ENCODE results near the gene CHRM5. TPM values are rescaled to one million over a fixed set of nuclear protein-coding genes. Genes with fewer than 3 reads are reported as not detected.

CHRM5 gene
- total and polyA plus RNA-seq, 2 of the 8 experiments (the other 6 are each of a cell fraction or from before 2014, with no cell fraction given), result not detected

DNA sequence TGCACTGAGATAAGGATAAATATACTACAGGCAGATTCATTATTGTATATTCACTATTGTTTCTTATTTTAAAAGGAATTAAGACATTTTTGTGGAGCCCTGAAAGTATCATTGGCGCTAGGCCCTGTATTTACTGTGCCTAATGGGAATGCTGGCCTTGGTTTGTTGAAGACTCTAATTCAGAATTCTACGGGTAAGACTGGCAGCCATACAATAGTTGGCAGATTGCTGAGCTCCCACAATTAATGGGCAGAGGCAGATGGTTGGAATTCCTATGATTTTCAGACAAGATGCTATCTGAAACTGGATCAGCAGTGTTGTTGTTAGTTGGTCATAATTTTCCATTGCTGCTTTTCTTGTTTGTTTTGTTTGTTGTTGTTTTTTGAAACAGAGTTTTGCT lies 148.3 kb downstream of the CHRM5 start:
- H2BK12ac ChIP-seq (ENCODE audit: low read depth, low read length), result no peak overlapping the region
- H4K20me1 ChIP-seq (replicated peaks in 1 of 2; ENCODE audit: control insufficient read depth in 1 of 2, insufficient read depth in 2 of 2, low read length in 2 of 2), result no peaks in the 10 kb centered on the region
- no peaks in the 10 kb centered on the region for H3K79me2 ChIP-seq (ENCODE audit: control insufficient read depth in 1 of 2, insufficient read depth in 2 of 2, low read length in 2 of 2)
- no peak overlapping the region for H3K14ac ChIP-seq (ENCODE audit: insufficient read length)
- H2BK20ac ChIP-seq (ENCODE audit: low read length), result no peak overlapping the region
- no peak overlapping the region for H2AFZ ChIP-seq (ENCODE audit: low read length)
- H3K56ac ChIP-seq (replicated peaks; ENCODE audit: insufficient read length, low read depth, low read length), result no peak overlapping the region
- WGBS, 2 experiments (ENCODE audit: extremely low coverage in 1 of 2, insufficient coverage in 1 of 2, insufficient read length in 1 of 2, insufficient replicate concordance in 2 of 2, low coverage in 1 of 2, low lambda C conversion rate in 2 of 2, missing lambda C conversion rate in 1 of 2), result 88% methylated on average over 2 of the region's 2 CpGs; no CpG with 5 or more reads in 1 of the 2 experiments
- no peak overlapping the region for H4K8ac ChIP-seq (ENCODE audit: extremely low read depth, insufficient read depth, low read length)
- ChIA-PET CTCF (ENCODE audit: partially characterized antibody) (interaction anchor here (1.1 to 1.3 kb wide), 2 partner anchors 66 to 125 kb away, joined by 3 read pairs; no protein-coding TSS in a partner anchor), POLR2A (ENCODE audit: partially characterized antibody) (interaction anchor here (1.2 kb wide), 1 partner anchor 10 kb away, joined by 3 read pairs; no protein-coding TSS in a partner anchor)
- H3K9me3 ChIP-seq (ENCODE audit: insufficient read depth in 2 of 2, low read depth in 1 of 2, low read length in 1 of 2), result no peaks in the 10 kb centered on the region
- H4K5ac ChIP-seq (ENCODE audit: insufficient read length, low read depth, low read length), result no peak overlapping the region
- no peak for DNase-seq (ENCODE audit: low read depth in 1 of 2, low spot score in 2 of 2)
- H3K18ac ChIP-seq (ENCODE audit: extremely low read depth, low read length), result no peak overlapping the region
- H4K91ac ChIP-seq (replicated peaks; ENCODE audit: insufficient read length, low read length), result no peak overlapping the region
- H3K4me1 ChIP-seq (replicated peaks in 1 of 4; ENCODE audit: control insufficient read depth in 3 of 4, insufficient read depth in 4 of 4, low read length in 3 of 4), result no peaks in the 10 kb centered on the region
- no peaks in the 10 kb centered on the region for H3K36me3 ChIP-seq (ENCODE audit: control insufficient read depth in 2 of 4, insufficient read depth in 4 of 4, low read length in 3 of 4)
- no peak overlapping the region for H2BK120ac ChIP-seq (replicated peaks; ENCODE audit: low read depth, low read length)
- no peaks in the 10 kb centered on the region for H3K79me1 ChIP-seq (ENCODE audit: low read depth, low read length)
- H2BK15ac ChIP-seq (ENCODE audit: low read length), result no peak overlapping the region
- H3K4ac ChIP-seq (replicated peaks; ENCODE audit: insufficient read length, low read depth, low read length), result no peak overlapping the region
- H2AK5ac ChIP-seq (ENCODE audit: low read depth, low read length), result no peak overlapping the region
- no peak overlapping the region for H3K4me3 ChIP-seq (ENCODE audit: extremely low read depth in 1 of 4, insufficient read depth in 2 of 4, low read depth in 3 of 4, low read length in 4 of 4)
- no peak overlapping the region for H3K4me2 ChIP-seq (ENCODE audit: insufficient read depth in 1 of 2, low read depth in 2 of 2, low read length in 2 of 2)
- no peak overlapping the region for H2BK5ac ChIP-seq (ENCODE audit: low read depth, low read length)
- no peak overlapping the region for H3K9ac ChIP-seq (replicated peaks in 1 of 4; ENCODE audit: extremely low read depth in 1 of 4, low read depth in 3 of 4, low read length in 3 of 4)
- no peak overlapping the region for H3K23ac ChIP-seq (ENCODE audit: insufficient read length)
- no peaks in the 10 kb centered on the region for H3K23me2 ChIP-seq (ENCODE audit: low read depth, low read length)
- no peak overlapping the region for H3K27ac ChIP-seq (ENCODE audit: low read depth, low read length)
- FAIRE-seq, result no peak
- no peaks in the 10 kb centered on the region for H3K27me3 ChIP-seq (replicated peaks in 1 of 4; ENCODE audit: control insufficient read depth in 3 of 4, extremely low read depth in 1 of 4, insufficient read depth in 3 of 4, low read length in 3 of 4)
- TF ChIP-seq RBBP5 (IDR thresholded peaks at IDR 0.05; ENCODE audit: borderline replicate concordance, low read depth, low read length) (no peak), KDM5A (IDR thresholded peaks at IDR 0.05; ENCODE audit: low read length) (no peak), TAF7 (optimal IDR thresholded peaks at IDR 0.05; ENCODE audit: borderline replicate concordance, low read depth, low read length) (no peak), ASH2L (IDR thresholded peaks at IDR 0.05; ENCODE audit: low read length) (no peak), RAD21 (IDR thresholded peaks at IDR 0.05 in 1 of 2, conservative IDR thresholded peaks at IDR 0.05 in 1 of 2; ENCODE audit: low read depth in 2 of 2, low read length in 2 of 2) (no peak), BRCA1 (IDR thresholded peaks at IDR 0.05; ENCODE audit: low read depth, low read length) (no peak), SUZ12 (IDR thresholded peaks at IDR 0.05; ENCODE audit: low read length) (no peak), GABPA (IDR thresholded peaks at IDR 0.05; ENCODE audit: borderline replicate concordance, insufficient read depth, low read length) (no peak), SRF (IDR thresholded peaks at IDR 0.05; ENCODE audit: low read depth, low read length) (no peak), JUND (IDR thresholded peaks at IDR 0.05; ENCODE audit: low read length) (no peak), RFX5 (IDR thresholded peaks at IDR 0.05; ENCODE audit: borderline replicate concordance, low read depth, low read length) (no peak), EP300 (IDR thresholded peaks at IDR 0.05; ENCODE audit: borderline replicate concordance in 1 of 2, low read depth in 2 of 2, low read length in 2 of 2) (no peak)
- TF ChIP-seq, protein P1, sequence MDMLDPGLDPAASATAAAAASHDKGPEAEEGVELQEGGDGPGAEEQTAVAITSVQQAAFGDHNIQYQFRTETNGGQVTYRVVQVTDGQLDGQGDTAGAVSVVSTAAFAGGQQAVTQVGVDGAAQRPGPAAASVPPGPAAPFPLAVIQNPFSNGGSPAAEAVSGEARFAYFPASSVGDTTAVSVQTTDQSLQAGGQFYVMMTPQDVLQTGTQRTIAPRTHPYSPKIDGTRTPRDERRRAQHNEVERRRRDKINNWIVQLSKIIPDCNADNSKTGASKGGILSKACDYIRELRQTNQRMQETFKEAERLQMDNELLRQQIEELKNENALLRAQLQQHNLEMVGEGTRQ (IDR thresholded peaks at IDR 0.05; ENCODE audit: low read length), result no peak
